ENCODE results near the gene USP22.

USP22 gene

GRCh38 chr17:20995164-20995872 is 47.5 kb downstream of the USP22 start:
- no peak for TF ChIP-seq CTCF (IDR thresholded peaks at IDR 0.05; ENCODE audit: low read depth, low read length)
- Histone ChIP-seq H3K4me1 (no peaks in the 10 kb centered on the region), H3K36me3 (no peaks in the 10 kb centered on the region; the same call in none of the 2 replicates), H3K27me3 (no peaks in the 10 kb centered on the region), H3K9me3 (no peaks in the 10 kb centered on the region), H3K4me3 (ENCODE audit: low read depth, low read length) (no peak overlapping the region)
- no peak for DNase-seq

DNA sequence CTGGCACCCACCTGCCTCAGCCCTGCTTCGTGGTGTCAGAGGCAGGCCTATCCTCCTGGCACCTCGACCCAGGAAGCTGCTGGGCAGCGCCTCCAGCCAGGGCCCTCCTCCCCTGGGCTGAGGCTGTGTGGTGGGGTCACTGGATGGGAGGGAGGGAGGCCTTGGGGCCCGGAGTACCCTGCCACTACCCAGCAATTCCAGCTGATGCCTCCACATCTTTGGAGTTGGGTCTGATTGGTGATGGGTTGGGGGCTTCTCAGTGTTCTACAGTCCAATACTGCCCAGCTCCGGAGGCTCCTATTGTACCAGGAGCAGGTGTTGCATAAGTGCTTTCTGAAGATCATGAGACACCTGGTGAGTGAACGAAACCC is 48.0 kb downstream of the USP22 start:
- H3K36me3 ChIP-seq = no peaks in the 10 kb centered on the region; the same call in none of the 2 replicates
- no peak overlapping the region for H3K4me3 ChIP-seq (ENCODE audit: low read depth, low read length)
- no peak for DNase-seq
- H3K9me3 ChIP-seq = no peaks in the 10 kb centered on the region
- no peak for TF ChIP-seq CTCF (IDR thresholded peaks at IDR 0.05; ENCODE audit: low read depth, low read length)
- no peaks in the 10 kb centered on the region for H3K4me1 ChIP-seq
- no peaks in the 10 kb centered on the region for H3K27me3 ChIP-seq

DNA sequence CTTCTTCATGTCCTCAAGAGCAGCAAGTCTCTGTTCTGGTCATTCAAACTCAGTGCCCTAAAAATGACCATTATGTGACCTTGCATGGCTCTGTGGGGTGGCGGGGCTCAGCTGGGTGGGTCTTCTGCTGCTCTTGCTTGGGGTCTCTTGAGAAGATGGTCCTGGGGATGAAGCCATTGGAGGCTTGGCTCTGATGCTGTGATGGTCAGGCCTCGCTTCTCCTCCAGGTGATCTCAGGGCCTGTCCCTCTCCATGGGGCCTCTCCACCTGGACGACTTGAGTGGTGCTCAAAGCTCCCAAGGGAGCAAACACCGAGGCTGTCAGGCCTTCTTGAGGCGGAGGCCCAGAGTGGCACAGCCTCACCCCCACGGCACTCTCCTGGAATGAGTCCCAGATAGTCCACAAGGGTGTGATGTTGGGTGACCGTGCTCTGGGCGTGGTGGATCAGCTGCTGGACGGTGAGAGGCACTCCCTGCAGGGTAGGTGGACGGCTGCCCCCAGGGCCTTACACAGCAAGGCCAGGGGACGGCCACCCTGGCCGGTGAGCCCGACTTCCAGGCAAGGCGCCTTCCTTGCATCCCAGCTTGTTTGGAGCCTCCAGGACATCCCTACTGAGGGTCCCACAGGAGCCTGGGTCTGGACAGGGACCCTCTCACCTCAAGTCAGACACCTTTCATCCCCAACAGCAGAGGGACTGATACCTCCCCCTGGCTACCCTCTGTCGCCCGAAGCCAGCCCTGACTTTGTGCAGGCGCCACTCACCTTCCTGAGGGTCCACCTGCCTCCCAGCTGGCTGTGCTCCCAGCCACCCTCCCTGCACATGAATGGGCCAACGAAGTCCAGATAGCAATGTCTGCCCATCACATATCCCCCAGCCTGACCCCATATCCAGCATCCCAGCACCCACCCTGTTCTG is 48.7 kb downstream of the USP22 start:
- Histone ChIP-seq H3K36me3 (no peaks in the 10 kb centered on the region; the same call in none of the 2 replicates), H3K27me3 (no peaks in the 10 kb centered on the region), H3K4me1 (no peaks in the 10 kb centered on the region), H3K4me3 (ENCODE audit: low read depth, low read length) (no peak overlapping the region), H3K9me3 (no peaks in the 10 kb centered on the region)
- TF ChIP-seq CTCF (IDR thresholded peaks at IDR 0.05; ENCODE audit: low read depth, low read length) = no peak
- DNase-seq = no peak

GRCh38 chr17:20992987-20993862 is 49.6 kb downstream of the USP22 start:
- Histone ChIP-seq H3K9me3 (no peaks in the 10 kb centered on the region), H3K36me3 (no peaks in the 10 kb centered on the region; the same call in 1 of the 2 replicates), H3K27me3 (no peaks in the 10 kb centered on the region), H3K4me3 (ENCODE audit: low read depth, low read length) (no peak overlapping the region), H3K4me1 (no peaks in the 10 kb centered on the region)
- peak; percentile 79 for TF ChIP-seq CTCF (IDR thresholded peaks at IDR 0.05; ENCODE audit: low read depth, low read length)
- DNase-seq = peak; percentile 32

GRCh38 chr17:20992416-20992815 is 50.4 kb downstream of the USP22 start:
- Histone ChIP-seq H3K4me1 (no peaks in the 10 kb centered on the region), H3K9me3 (no peaks in the 10 kb centered on the region), H3K27me3 (no peaks in the 10 kb centered on the region), H3K4me3 (ENCODE audit: low read depth, low read length) (no peak overlapping the region), H3K36me3 (no peaks in the 10 kb centered on the region)
- no peak for TF ChIP-seq CTCF (IDR thresholded peaks at IDR 0.05; ENCODE audit: low read depth, low read length)
- DNase-seq = no peak

Data from BE2C (cell line).